ENCODE data around the gene PRND. TPM values are rescaled to one million over a fixed set of nuclear protein-coding genes. Genes with fewer than 3 reads are reported as not detected.

Gene PRND
- total and polyA plus RNA-seq, 2 of the 8 experiments (the other 6 are each of a cell fraction or from before 2014, with no cell fraction given), result 0.09 to 0.11 TPM

- TF ChIP-seq CHD7 (IDR thresholded peaks at IDR 0.05; ENCODE audit: insufficient replicate concordance, low read length) (no peak), MAFK (IDR thresholded peaks at IDR 0.05; ENCODE audit: low read depth, low read length) (no peak), ASH2L (IDR thresholded peaks at IDR 0.05; ENCODE audit: low read length) (no peak), GTF2F1 (IDR thresholded peaks at IDR 0.05; ENCODE audit: borderline replicate concordance, low read depth, low read length) (no peak)
Measured at GRCh38 chr20:4729265-4729664, 7.6 kb downstream of the PRND start (continued).
